Pancreas (tissue), 10 donors: ENCODE data around the gene TBC1D4. TPM values are rescaled to one million over a fixed set of nuclear protein-coding genes. Genes with fewer than 3 reads are reported as not detected.

ENCODE experiments used
- ATAC-seq, 4 donors: fragments of 200-7000 bp; cut with Tn5 transposase; one replicate each; pipeline versions ENCODE4 v1.8.0 to v1.9.1; 2020; ENCODE audit warnings: mild to moderate bottlenecking in 4 of 4, moderate library complexity in 4 of 4
- DNase-seq, 6 donors: peaks; one replicate each; pipeline ENCODE4 v3.0.0-alpha.2; 2020
- FAIRE-seq: peaks from 2 replicates; lab custom pipeline; 2012; peaks lifted over from hg19 to GRCh38; lab: Jason Lieb, UNC
- H3K27ac ChIP-seq, 4 donors: fragments of 200-600 bp; sonication (generic); 1 replicate in 3 of 4; 2 replicates in 1 of 4; pipeline versions ENCODE4 v1.5.0 to v1.8.0; 2020
- H3K27me3 ChIP-seq, 4 donors: fragments of 200-600 bp; one replicate each; pipeline ENCODE4 v1.8.0; 2021
- H3K36me3 ChIP-seq, 3 donors: fragments of 200-600 bp; sonication (generic) in 1 of 3; one replicate each; pipeline versions ENCODE4 v1.5.0 to v1.8.0; 2020 to 2021
- H3K4me1 ChIP-seq, 3 donors: fragments of 200-600 bp; one replicate each; pipeline ENCODE4 v1.8.0; 2021
- H3K4me3 ChIP-seq, 4 donors: fragments of 200-600 bp; sonication (generic) in 2 of 4; one replicate each; pipeline versions ENCODE4 v1.5.0 to v1.8.0; 2020 to 2021
- H3K9me3 ChIP-seq, 4 donors: fragments of 200-600 bp; one replicate each; pipeline ENCODE4 v1.8.0; 2021
- WGBS, 2 donors: extraction: QIAGEN DNeasy Blood & Tissue Kit; methylation state at CpG; one replicate each; pipeline ENCODE4 v1.1.7; 2013; 5-methylcytosine and 5-hydroxymethylcytosine counted together
- intact Hi-C, 3 donors: fragments of 100-400 bp; cut with DNase I; formaldehyde crosslinking; loops; one replicate each; pipeline versions ENCODE4 v1.11.1 to v1.14.2; 2022
- polyA plus RNA-seq, 2 donors: library from polyadenylated mRNA; stranded (reverse); fragments of 200-250 nt; gene quantifications; one replicate each; pipeline ENCODE4 v1.2.3, GENCODE V29; 2013
- total RNA-seq, 6 donors: library from RNA; stranded (reverse); fragmentation: NEBNext Ultra II Directional in 4 of 6; extraction: Animal tissue kit (Norgen Biotek cat#: 25700) in 4 of 6; gene quantifications; one replicate each; pipeline versions ENCODE4 v1.2.1 to v1.2.4, GENCODE V29; 2021 to 2023
- TF ChIP-seq, protein P1 (sequence below), 4 donors: fragments of 200-600 bp; sonication (generic) in 3 of 4; IDR thresholded peaks; one replicate each; pipeline versions ENCODE4 v1.5.0 to v1.8.0; 2021; ENCODE audit warnings: antibody characterized with exemption in 4 of 4
- donor health status: healthy with polysubstance abuse.
- donor health status: DM: no; HTN: no; CAD: no; lungs with moderate emphysema.
- donor health status: DM: no; HTN: no; CAD: no.
- donor health status: control.
- donor health status: control.
- donor health status: Bipolar disorder and iron deficiency.
- donor health status: DM: yes; HTN: yes; CAD: no.
- donor health status: DM: no; HTN: no; CAD: no.
- donor health status: DM: no; HTN: no; CAD: no.
- donor health status: DM: yes; HTN: yes; CAD: no.

The TBC1D4 gene
- total and polyA plus RNA-seq, 8 donors, result 8.2 to 19.7 (median 10.5) TPM

DNA sequence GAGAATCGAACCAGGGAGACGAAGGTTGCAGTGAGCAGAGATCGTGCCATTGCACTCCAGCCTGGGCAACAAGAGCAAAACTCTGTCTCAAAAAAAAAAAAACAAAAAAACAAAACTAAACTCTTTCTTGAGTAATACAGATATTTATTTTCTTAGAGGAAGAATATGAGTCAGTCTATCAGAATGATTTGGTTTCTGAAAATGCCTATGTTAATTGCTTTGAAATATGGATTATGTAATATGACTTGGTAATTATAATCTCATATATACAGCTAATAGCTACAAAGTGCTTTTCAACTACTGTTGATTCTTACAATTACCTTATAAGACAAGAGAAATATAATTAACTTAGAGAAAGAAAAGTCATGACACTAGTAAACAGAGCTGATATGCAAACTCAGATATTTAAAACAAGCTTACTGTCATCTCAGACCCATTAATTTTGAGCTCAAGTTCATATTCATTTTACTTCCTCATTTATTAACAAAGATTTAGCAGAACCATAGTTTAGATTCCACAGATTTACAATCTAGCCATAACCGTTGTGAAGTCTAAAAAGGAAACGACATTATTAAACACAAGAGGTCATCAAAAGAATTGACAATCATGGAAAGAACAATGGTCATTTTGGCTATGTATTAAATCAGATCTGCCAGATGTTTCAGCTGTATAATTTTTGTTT lies 88.0 kb downstream of the TBC1D4 start:
- ATAC-seq (no peak), DNase-seq (no peak), FAIRE-seq (no peak)
- Histone ChIP-seq H3K4me3 (no peak overlapping the region), H3K27me3 (no peaks in the 10 kb centered on the region), H3K27ac (no peak overlapping the region), H3K4me1 (peaks cover 0 to 5% (median 0%) of the 10 kb centered on the region in 3 donors), H3K9me3 (no peaks in the 10 kb centered on the region), H3K36me3 (no peaks in the 10 kb centered on the region)
- 75 to 76% methylated on average over 5 of the region's 5 CpGs for WGBS, 2 donors
- intact Hi-C loops, result no loop called here
- TF ChIP-seq, protein P1, sequence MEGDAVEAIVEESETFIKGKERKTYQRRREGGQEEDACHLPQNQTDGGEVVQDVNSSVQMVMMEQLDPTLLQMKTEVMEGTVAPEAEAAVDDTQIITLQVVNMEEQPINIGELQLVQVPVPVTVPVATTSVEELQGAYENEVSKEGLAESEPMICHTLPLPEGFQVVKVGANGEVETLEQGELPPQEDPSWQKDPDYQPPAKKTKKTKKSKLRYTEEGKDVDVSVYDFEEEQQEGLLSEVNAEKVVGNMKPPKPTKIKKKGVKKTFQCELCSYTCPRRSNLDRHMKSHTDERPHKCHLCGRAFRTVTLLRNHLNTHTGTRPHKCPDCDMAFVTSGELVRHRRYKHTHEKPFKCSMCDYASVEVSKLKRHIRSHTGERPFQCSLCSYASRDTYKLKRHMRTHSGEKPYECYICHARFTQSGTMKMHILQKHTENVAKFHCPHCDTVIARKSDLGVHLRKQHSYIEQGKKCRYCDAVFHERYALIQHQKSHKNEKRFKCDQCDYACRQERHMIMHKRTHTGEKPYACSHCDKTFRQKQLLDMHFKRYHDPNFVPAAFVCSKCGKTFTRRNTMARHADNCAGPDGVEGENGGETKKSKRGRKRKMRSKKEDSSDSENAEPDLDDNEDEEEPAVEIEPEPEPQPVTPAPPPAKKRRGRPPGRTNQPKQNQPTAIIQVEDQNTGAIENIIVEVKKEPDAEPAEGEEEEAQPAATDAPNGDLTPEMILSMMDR (IDR thresholded peaks at IDR 0.05), result no peak

DNA sequence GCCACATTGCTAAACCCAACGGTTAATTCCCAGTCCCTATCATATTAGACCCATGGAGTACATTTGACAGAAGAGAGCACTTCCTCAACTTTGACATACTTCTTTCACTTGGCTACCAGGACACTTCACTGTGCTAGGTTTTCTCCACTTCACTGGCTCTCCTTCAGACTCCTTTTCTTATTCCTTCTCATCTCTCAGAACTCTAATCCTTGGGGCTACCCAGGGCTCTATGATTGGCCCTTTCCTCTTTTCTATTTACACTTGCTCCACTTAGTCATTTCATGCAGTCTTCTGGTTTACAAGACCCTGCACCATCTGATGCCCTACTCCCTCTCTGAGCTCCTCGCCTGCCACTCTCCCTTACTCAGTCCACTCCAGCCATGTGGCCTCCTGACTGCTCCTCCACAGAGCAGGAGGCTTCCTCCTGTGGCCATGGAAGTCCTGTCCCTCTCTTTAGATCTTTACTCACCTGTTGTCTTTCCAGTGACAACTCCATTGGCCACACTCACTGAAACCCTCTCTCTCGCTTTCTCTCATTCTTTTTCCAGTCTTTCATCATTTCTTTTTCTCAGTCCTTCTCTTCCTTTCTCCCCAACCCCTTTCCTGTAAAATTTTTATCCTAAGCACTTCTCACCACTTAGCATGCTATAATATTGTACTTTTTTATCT lies 90.4 kb downstream of the TBC1D4 start:
- Histone ChIP-seq H3K27me3 (no peaks in the 10 kb centered on the region), H3K27ac (no peak overlapping the region), H3K4me1 (peaks cover 0 to 5% (median 0%) of the 10 kb centered on the region in 3 donors), H3K4me3 (no peak overlapping the region), H3K36me3 (no peaks in the 10 kb centered on the region), H3K9me3 (no peaks in the 10 kb centered on the region)
- DNase-seq (no peak), ATAC-seq (no peak), FAIRE-seq (no peak)
- intact Hi-C loops, result no loop called here
- TF ChIP-seq, protein P1 (IDR thresholded peaks at IDR 0.05), result no peak
- 90% methylated on average over 3 of the region's 3 CpGs for WGBS, 2 donors

DNA sequence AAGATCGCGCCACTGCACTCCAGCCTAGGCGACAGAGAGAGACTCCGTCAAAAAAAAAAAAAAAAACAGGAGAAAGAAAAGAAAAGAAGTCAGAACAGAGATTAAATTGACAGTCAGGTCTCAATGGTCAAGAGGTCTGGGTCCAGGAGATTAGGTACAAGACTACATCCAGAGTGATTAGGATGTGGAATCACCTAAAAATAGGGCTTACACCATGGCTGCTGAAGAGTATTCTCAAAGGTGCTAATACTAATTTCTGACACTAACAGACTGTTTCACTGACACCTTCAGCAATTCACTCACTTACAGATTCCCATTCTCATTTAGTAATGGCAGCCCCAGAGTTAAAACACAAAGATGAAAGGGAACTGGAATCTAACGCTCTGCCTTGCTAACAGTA lies 91.7 kb downstream of the TBC1D4 start:
- ATAC-seq (no peak), FAIRE-seq (no peak), DNase-seq (no peak)
- WGBS, 2 donors, result 88 to 93% methylated on average over 5 of the region's 5 CpGs
- Histone ChIP-seq H3K9me3 (no peaks in the 10 kb centered on the region), H3K27ac (no peak overlapping the region), H3K4me1 (peaks cover 5 to 8% (median 7%) of the 10 kb centered on the region in 3 donors), H3K4me3 (no peak overlapping the region), H3K27me3 (no peaks in the 10 kb centered on the region), H3K36me3 (no peaks in the 10 kb centered on the region)
- intact Hi-C loops, result no loop called here
- TF ChIP-seq, protein P1 (IDR thresholded peaks at IDR 0.05), result no peak

DNA sequence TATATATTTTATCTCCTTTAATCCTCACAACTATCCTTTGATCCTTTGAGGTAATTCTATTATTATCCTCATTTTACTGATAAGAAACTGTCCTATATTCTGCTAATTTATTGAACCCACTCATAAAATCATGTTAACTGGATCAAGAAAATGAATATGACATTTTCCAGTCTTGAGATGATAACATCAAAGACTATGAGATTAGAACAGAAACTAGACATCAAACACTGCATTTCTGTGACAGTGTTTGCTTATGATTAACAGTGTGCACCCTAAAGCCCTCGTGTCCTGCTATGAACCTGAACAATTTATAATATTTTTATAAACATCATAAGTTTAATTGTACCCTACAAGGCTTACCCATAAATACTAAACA lies 96.3 kb downstream of the TBC1D4 start:
- Histone ChIP-seq H3K4me3 (no peak overlapping the region), H3K36me3 (no peaks in the 10 kb centered on the region), H3K27me3 (no peaks in the 10 kb centered on the region), H3K9me3 (no peaks in the 10 kb centered on the region), H3K27ac (peak overlapping the region in 1 of 4 donors; percentile 9), H3K4me1 (peaks cover 5 to 9% (median 9%) of the 10 kb centered on the region in 3 donors)
- DNase-seq (no peak), ATAC-seq (peak in 1 of 4 donors; percentile 31), FAIRE-seq (no peak)
- TF ChIP-seq, protein P1 (IDR thresholded peaks at IDR 0.05), result no peak
- WGBS, 2 donors, result 16 to 19% methylated on average over 1 of the region's 1 CpG
- intact Hi-C loops, result no loop called here
